Upper lobe of left lung (tissue), 6 donors: ENCODE results near the gene RSPH9. TPM values are rescaled to one million over a fixed set of nuclear protein-coding genes. Genes with fewer than 3 reads are reported as not detected.
A peak's percentile ranks its signal among the peaks of the same experiment; 100 is the strongest.

Experiments
- ATAC-seq, 2 donors: fragments of 200-7000 bp; cut with Tn5 transposase; one replicate each; pipeline ENCODE4 v1.9.1; 2022; ENCODE audit warnings: mild to moderate bottlenecking in 2 of 2, moderate library complexity in 2 of 2; ENCODE audit not compliant: low FRiP score in 2 of 2
- DNase-seq, 2 donors: peaks; one replicate each; pipeline ENCODE4 v3.0.0-alpha.2; 2019 to 2020
- H3K27ac ChIP-seq, 4 donors: fragments of 200-600 bp; sonication (generic); one replicate each; pipeline ENCODE4 v1.5.1; 2016 to 2019
- H3K27me3 ChIP-seq, 4 donors: fragments of 200-600 bp; sonication (generic); one replicate each; pipeline ENCODE4 v1.5.1; 2017 to 2019
- H3K36me3 ChIP-seq, 4 donors: fragments of 200-600 bp; sonication (generic); one replicate each; pipeline ENCODE4 v1.5.1; 2016 to 2019
- H3K4me1 ChIP-seq, 4 donors: fragments of 200-600 bp; sonication (generic); one replicate each; pipeline ENCODE4 v1.5.1; 2018 to 2019
- H3K4me3 ChIP-seq, 4 donors: fragments of 200-600 bp; sonication (generic); one replicate each; pipeline ENCODE4 v1.5.1; 2017 to 2019; ENCODE audit warnings: mild to moderate bottlenecking in 2 of 4, moderate library complexity in 1 of 4
- H3K9me3 ChIP-seq, 4 donors: fragments of 200-600 bp; sonication (generic); one replicate each; pipeline ENCODE4 v1.5.1; 2018 to 2019
- EP300 ChIP-seq, 4 donors: sonication (generic); formaldehyde crosslinking; IDR thresholded peaks; one replicate each; pipeline ENCODE4 v1.5.1; 2017; ENCODE audit warnings: antibody characterized with exemption in 4 of 4, control low read depth in 2 of 4
- POLR2A ChIP-seq, 4 donors: fragments of 450-650 bp; IDR thresholded peaks; one replicate each; pipeline ENCODE4 v1.5.1; 2016 to 2017; ENCODE audit warnings: antibody characterized with exemption in 4 of 4, mild to moderate bottlenecking in 2 of 4
- POLR2AphosphoS5 ChIP-seq, 2 donors: sonication (generic); formaldehyde crosslinking; IDR thresholded peaks; one replicate each; pipeline ENCODE4 v1.5.1; 2017; ENCODE audit warnings: antibody characterized with exemption in 2 of 2
- WGBS, 2 donors: methylation state at CpG; one replicate each; pipeline ENCODE4 v1.1.5; 2017 to 2018; 5-methylcytosine and 5-hydroxymethylcytosine counted together
- total RNA-seq, 6 donors: library from RNA; depleted of rRNA in 4 of 6; stranded (reverse); fragments of >200 nt in 4 of 6; gene quantifications; one replicate each; pipeline versions ENCODE4 v1.1.0 to v1.2.1, GENCODE V29; 2016 to 2021
- TF ChIP-seq, protein P1 (sequence below), 6 experiments: fragments of 450-650 bp in 4 of 6; fragments of 200-600 bp in 2 of 6; sonication (generic) in 2 of 6; IDR thresholded peaks; one replicate each; pipeline ENCODE4 v1.5.1; 2016 to 2019; ENCODE audit warnings: antibody characterized with exemption in 6 of 6
- donor health status: DM: no; HTN: no; CAD: no; lungs with moderate emphysema.
- donor health status: DM: no; HTN: yes; CAD: no; lungs with severe emphysema.

Gene RSPH9
- total RNA-seq, 6 donors from 2014 or later = 0.20 to 4.2 (median 2.1) TPM

DNA sequence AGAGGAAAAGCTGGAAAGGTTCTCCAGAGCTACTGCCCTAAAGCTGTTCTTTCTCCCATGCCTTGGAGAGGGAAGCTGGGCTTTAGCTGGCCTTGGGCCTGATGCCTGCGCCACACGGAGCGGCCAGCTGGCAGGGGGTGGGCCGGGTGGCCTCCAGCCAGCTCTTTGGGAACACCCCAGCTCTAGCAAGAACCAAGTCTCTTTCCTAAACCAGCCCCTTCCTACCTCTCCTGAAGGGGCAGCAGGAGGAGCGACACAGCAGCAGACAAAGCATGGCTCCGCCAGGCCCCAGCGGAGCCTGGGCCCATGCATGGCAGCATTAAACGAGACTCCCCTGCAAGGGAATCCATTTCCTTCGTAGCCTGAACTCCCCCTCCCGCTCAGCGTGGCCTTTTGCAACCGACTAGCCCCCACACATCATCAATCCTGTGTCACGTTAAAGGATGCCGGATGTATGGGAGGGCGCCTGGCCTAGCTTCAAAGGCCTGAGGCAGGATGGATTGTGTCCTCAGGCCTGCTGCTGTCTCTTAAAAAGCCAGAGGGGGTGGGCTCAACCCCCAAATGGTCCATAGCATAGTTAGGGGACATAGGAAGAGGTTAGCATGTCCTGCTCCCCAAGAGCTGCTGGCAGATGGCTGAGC lies 28.7 kb downstream of the RSPH9 start:
- H3K4me1 ChIP-seq = peaks cover 5 to 26% (median 9%) of the 10 kb centered on the region in 4 donors
- ATAC-seq = no peak
- H3K36me3 ChIP-seq = peaks cover 21 to 83% (median 71%) of the 10 kb centered on the region in 4 donors
- TF ChIP-seq EP300 (IDR thresholded peaks at IDR 0.05) (no peak), POLR2A (IDR thresholded peaks at IDR 0.05) (no peak), POLR2AphosphoS5 (IDR thresholded peaks at IDR 0.05) (peak; percentile 75)
- no peak overlapping the region for H3K4me3 ChIP-seq
- peak overlapping the region in 2 of 4 donors; percentile 49 to 54 for H3K27ac ChIP-seq
- no peaks in the 10 kb centered on the region for H3K9me3 ChIP-seq
- H3K27me3 ChIP-seq = no peaks in the 10 kb centered on the region
- 72 to 84% methylated on average over 4 to 10 of the region's 15 CpGs for WGBS, 2 donors
- DNase-seq = peak in 1 of 2 donors; percentile 87

DNA sequence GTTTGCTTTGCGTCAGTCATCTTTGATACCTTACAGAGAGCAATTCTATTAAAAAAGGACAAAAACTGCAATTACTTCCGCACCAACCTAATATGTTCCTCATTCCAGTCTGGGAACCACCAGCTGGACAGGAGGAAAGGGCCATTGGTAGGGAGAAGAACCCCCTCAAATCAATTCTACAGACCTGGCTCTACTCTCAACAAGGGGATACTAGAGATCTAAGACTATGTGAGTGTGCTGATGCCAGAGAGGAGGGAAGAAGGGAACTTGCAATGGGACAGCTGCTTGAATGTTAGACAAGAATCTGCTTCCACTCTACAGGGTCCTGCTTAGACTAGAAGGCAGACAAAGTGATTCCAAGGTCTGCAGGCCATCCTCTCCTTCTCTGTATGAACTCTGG lies 29.5 kb downstream of the RSPH9 start:
- Histone ChIP-seq H3K4me3 (no peak overlapping the region), H3K36me3 (peaks cover 21 to 89% (median 77%) of the 10 kb centered on the region in 4 donors), H3K9me3 (no peaks in the 10 kb centered on the region), H3K27ac (peak overlapping the region in 2 of 4 donors; percentile 20 to 43), H3K27me3 (no peaks in the 10 kb centered on the region), H3K4me1 (peaks cover 0 to 18% (median 2%) of the 10 kb centered on the region in 4 donors)
- no peak for TF ChIP-seq POLR2AphosphoS5 (IDR thresholded peaks at IDR 0.05)
- no peak for TF ChIP-seq POLR2A (IDR thresholded peaks at IDR 0.05)
- TF ChIP-seq, protein P1, sequence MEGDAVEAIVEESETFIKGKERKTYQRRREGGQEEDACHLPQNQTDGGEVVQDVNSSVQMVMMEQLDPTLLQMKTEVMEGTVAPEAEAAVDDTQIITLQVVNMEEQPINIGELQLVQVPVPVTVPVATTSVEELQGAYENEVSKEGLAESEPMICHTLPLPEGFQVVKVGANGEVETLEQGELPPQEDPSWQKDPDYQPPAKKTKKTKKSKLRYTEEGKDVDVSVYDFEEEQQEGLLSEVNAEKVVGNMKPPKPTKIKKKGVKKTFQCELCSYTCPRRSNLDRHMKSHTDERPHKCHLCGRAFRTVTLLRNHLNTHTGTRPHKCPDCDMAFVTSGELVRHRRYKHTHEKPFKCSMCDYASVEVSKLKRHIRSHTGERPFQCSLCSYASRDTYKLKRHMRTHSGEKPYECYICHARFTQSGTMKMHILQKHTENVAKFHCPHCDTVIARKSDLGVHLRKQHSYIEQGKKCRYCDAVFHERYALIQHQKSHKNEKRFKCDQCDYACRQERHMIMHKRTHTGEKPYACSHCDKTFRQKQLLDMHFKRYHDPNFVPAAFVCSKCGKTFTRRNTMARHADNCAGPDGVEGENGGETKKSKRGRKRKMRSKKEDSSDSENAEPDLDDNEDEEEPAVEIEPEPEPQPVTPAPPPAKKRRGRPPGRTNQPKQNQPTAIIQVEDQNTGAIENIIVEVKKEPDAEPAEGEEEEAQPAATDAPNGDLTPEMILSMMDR (IDR thresholded peaks at IDR 0.05) = no peak
- no peak for TF ChIP-seq EP300 (IDR thresholded peaks at IDR 0.05)
- DNase-seq = no peak
- WGBS, 2 donors = 91 to 97% methylated on average over 2 of the region's 2 CpGs
- ATAC-seq = no peak

DNA sequence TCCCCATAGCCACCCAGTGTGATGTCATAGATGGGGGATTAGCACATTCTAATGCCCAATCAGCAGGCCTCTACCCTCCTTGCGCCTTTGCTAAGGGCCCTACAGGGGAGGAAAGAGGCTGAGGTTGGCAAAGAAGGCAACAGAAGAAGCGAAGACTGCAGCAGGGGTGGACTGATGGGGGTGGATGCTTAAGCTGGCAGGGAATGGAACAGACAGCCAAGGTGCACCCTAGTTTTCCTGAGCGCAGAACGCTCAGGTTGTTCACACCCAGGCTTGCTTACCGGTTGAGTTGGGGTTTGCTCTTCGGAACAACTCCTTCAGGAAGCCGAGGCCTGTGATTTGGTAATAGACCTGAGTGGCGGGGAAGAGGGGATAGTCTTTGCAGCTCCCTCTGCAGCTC lies 30.1 kb downstream of the RSPH9 start:
- H3K36me3 ChIP-seq = peaks cover 21 to 94% (median 78%) of the 10 kb centered on the region in 4 donors

DNA sequence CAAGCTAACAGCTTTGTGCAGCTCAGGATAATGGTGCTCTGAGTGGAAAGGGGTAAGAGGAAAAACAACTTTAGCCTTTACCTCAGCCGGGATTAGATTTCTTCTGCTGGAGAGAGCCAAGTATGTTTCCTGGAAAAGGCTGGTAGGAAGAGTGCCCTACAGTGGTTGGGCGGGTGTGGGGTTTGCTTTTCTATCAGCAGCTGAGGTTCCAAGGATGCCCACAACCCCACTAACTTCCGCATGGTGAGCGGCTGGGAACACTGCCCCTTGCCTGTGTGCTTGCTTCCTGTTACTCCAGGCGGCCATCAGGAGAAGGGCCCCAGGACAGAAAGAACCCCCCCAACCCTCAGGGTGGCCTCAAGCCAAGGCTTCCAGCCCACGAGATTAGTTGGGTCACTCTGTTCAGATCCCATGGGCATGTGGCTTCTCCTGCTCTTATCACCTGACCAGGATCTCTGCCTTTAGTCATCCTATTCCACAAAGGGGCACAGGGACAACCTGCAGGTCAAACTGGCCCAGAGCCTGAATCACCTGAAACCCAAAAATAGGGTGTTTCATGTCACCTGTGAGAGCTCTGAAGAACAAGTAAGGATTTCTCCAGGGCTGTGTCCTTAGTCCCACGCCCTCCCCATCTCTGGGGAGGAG lies 32.2 kb downstream of the RSPH9 start:
- H3K9me3 ChIP-seq = no peaks in the 10 kb centered on the region
- H3K27ac ChIP-seq = no peak overlapping the region
- TF ChIP-seq, protein P1 (IDR thresholded peaks at IDR 0.05) = no peak
- H3K36me3 ChIP-seq = peaks cover 18 to 89% (median 73%) of the 10 kb centered on the region in 4 donors
- H3K4me1 ChIP-seq = peaks cover 0 to 15% (median 4%) of the 10 kb centered on the region in 4 donors
- no peak for ATAC-seq
- no peak overlapping the region for H3K4me3 ChIP-seq
- DNase-seq = no peak
- WGBS, 2 donors = 90 to 93% methylated on average over 4 to 7 of the region's 7 CpGs
- no peaks in the 10 kb centered on the region for H3K27me3 ChIP-seq

More for the DNA sequence above, 30.1 kb downstream of the RSPH9 start:
- DNase-seq (no peak), ATAC-seq (no peak)
- 87 to 96% methylated on average over 8 of the region's 8 CpGs for WGBS, 2 donors
- Histone ChIP-seq H3K4me3 (no peak overlapping the region), H3K4me1 (peaks cover 0 to 13% (median 1%) of the 10 kb centered on the region in 4 donors), H3K27ac (peak overlapping the region in 1 of 4 donors; percentile 20), H3K27me3 (no peaks in the 10 kb centered on the region), H3K9me3 (no peaks in the 10 kb centered on the region)
- TF ChIP-seq, protein P1 (IDR thresholded peaks at IDR 0.05) = no peak
- no peak for TF ChIP-seq EP300 (IDR thresholded peaks at IDR 0.05)
- no peak for TF ChIP-seq POLR2AphosphoS5 (IDR thresholded peaks at IDR 0.05)
- no peak for TF ChIP-seq POLR2A (IDR thresholded peaks at IDR 0.05)

DNA sequence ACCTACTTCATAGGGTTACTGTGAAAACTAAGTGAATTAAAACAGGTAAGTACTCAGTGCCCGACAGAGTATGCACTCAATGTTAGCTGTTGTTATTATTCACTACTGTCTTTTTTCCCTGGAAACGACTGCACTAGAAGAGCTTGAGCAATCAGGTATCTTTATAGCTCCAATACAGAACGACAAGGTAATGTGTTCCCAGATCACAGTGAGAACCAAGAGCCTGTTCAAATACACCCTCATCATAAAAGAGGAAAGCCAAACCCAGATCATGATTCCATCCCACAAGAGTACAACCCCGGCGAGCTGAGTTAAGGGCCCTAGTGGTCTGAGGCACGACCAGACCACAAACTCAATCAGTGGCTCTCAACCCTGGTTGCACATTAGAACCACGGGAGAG lies 32.9 kb downstream of the RSPH9 start:
- Histone ChIP-seq H3K27ac (no peak overlapping the region), H3K27me3 (no peaks in the 10 kb centered on the region), H3K36me3 (peaks cover 18 to 82% (median 70%) of the 10 kb centered on the region in 4 donors), H3K4me1 (peaks cover 1 to 21% (median 4%) of the 10 kb centered on the region in 4 donors), H3K9me3 (no peaks in the 10 kb centered on the region), H3K4me3 (no peak overlapping the region)
- no peak for TF ChIP-seq EP300 (IDR thresholded peaks at IDR 0.05)
- TF ChIP-seq POLR2AphosphoS5 (IDR thresholded peaks at IDR 0.05) = no peak
- TF ChIP-seq POLR2A (IDR thresholded peaks at IDR 0.05) = no peak
- TF ChIP-seq, protein P1 (IDR thresholded peaks at IDR 0.05) = no peak
- DNase-seq (no peak), ATAC-seq (no peak)
- 79 to 92% methylated on average over 7 of the region's 7 CpGs for WGBS, 2 donors
